Hematopoietic multipotent progenitor cell (in vitro differentiated cells): ENCODE measurements around the gene HBEGF. TPM values are rescaled to one million over a fixed set of nuclear protein-coding genes. Genes with fewer than 3 reads are reported as not detected.

Experiments
- DNase-seq, 3 donors: peaks; one replicate each; pipeline ENCODE4 v3.0.0-alpha.2; 2011 to 2015; ENCODE audit warnings: low read depth in 2 of 3, low spot score in 2 of 3
- total RNA-seq: library from RNA; depleted of rRNA; stranded (reverse); fragments of >200 nt; gene quantifications from one replicate; pipeline ENCODE4 v1.2.3, GENCODE V29; 2012

The HBEGF gene
- total RNA-seq, 1 donor = 3.0 TPM

- no peak for DNase-seq
These were observed 8.1 kb downstream of the HBEGF start for GRCh38 chr5:140338336-140338735.

GRCh38 chr5:140337880-140338279, 8.5 kb downstream of the HBEGF start:
- DNase-seq = no peak

DNA sequence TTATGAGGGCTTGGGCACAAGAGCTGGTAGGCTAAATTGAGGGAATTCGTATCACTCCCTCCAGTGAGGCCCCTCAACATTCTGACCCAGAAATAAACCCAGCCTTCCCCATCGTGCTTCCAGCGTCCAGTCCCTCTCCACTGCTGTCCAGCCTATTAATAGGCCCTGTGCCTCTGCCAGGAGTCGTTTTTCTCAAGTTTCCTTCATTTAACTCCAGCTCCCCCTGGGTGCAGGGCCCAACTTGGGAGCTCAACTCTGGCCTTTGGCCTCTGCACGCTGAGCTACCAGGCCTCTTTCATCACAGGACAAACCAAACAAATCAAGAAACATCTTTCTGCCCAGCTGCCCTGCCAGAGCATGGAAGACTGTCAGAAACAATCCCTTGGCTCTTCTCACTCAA, 10.0 kb downstream of the HBEGF start:
- no peak for DNase-seq

DNA sequence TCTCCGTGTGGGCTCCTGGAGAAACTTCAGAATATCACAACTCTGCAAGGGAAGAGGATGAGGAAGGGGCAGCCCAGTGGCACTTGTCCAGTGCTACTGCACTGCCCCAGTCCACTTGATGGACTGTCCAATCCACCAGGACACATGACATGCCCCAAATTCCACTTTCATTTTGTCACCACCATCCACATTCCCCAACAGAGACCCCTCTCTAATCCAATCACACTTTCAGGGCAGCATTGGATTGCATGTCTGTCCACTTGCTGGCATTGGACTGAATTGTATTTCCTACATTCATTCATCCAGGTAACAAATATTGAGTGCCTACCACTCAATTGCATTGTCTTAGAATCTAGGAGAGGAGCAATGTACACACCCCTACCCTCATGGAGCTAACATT, 14.8 kb downstream of the HBEGF start:
- DNase-seq = no peak

GRCh38 chr5:140329739-140330481, 16.5 kb downstream of the HBEGF start:
- DNase-seq = no peak

DNA sequence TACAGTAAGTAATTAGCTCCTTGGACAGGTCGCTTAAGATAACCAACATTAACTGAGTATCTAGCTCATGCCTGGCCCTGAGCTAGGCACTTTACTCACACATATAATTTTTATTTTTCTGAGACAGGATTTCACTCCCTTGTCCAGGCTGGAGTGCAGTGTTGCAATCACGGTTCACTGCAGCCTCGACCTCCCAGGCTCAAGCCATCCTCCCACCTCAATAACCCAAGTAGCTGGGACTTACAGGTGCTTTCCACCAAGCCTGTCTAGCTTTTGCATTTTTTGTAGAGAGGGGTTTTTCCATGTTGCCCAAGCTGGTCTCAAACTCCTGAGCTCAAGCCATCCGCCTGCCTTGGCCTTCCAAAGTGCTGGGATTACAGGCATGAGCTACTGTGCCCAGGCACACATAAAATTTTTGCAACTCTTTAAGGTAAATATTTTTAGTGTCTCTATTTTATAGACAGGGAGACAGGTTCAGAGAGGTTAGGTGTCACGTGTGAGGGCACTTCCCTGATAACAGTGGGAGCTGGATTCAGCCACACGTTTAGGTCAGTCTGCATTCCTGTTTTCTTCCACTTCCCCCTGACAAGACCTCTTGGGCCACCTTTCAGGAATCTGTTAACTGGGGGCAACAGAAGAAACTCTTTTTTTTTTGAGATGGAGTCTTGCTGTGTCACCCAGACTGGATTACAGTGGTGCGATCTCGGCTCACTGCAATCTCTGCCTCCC, 18.2 kb downstream of the HBEGF start:
- DNase-seq = no peak

DNA sequence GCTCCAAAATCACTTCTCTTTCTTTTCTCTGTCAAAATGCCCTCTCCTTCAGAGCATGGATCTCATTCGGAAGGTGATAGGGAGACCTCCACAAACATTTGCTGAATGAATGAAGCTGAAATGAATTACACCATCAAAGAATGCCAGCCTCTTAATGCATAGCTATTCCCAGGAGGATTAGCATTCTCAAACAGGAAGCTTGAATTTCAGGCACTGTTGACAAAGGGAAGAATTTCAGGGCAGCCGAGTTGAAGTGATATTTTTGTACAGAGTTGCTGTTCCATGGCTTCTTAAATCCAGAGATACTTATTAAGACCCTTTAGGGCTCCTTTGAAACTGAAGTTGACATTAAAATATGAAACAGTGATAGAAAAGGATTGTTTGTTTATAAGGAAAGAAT, 18.8 kb downstream of the HBEGF start:
- no peak for DNase-seq

DNA sequence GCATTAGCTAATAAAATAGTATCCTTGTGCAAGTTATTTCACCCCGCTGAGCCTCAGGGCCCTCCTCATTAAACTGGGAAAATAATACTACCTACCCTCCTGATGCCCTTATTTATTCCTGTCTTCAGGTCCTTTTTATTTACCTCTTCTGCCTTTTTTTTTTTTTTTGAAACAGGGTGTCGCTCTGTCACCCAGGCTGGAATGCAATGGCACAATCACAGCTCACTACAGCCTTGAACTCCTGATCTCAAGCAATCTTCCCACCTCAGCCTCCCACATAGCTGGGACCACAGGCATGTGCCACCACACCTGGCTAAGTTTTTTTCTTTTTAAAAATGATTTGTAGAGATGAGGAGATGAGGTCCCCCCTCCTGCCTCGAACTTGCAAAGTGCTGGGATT, 20.9 kb downstream of the HBEGF start:
- DNase-seq = no peak

GRCh38 chr5:140324617-140325241, 21.7 kb downstream of the HBEGF start:
- no peak for DNase-seq

- DNase-seq = no peak
These were observed 22.3 kb downstream of the HBEGF start for GRCh38 chr5:140324041-140324600.

DNA sequence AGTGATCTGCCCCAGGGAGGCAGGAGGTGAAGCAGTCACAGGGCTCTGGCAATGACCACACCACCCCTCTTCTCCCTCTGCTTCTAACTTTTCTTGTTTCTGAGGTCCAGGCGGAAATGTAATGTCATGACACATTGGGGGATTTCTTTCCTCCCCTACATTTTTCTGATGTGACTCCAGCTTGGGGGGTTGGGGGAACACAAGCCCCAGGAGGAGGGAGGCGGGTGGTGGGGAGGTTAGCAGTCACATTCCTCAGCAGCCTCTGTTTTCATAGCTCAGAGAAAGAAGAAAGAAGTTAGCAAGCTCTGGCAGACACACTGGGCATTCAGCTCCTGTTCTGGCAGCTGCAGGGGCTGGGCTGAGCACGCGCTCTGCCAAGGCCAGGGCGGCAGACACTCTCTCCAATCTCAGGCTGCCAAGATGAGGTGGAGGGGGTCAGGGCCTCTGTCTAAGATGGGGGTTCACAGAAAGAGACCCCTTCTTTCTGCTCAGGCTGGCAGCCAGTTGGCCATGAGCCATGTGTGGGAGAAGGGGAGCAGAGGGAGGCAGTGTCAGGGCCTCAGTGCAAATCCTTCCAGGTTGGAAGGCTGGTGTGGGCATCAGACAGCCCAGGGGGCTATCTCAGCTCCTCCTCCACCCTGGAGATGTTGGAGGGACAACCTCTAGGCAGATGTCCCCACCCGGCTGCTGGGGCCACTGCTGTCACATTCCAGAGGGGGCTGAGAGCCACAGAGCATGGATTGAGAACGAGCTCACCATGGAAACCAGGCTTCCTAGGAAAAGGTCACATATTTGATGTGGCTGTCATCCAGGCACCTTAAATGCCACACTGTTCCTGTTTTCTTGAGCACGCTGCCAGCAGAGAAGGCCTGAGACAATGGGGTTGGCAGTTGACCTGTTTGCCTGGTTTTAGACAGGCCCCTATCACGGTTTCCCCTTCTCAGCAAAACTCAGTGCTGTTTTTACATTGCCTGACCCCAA, 23.4 kb downstream of the HBEGF start:
- no peak for DNase-seq

DNA sequence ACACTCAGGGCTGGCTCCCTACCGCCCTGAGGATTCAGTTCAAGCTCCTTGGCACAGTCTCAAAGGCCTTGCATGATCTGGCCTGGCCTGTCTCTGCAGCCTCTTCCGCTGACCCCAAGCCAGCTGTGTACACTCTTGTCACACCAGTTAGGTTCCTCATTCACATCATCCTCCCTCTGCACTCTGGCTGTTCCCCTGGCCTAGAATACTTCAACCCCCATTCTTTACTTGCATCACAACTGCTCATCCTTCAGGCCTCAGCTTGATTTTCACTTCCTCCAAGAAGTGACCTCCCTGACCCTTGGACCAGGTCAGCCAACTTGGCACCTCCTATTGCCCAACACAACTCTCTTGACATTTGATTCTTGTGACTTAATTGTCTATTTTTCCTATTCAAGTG, 24.6 kb downstream of the HBEGF start:
- DNase-seq = no peak

- no peak for DNase-seq
These were observed 26.6 kb downstream of the HBEGF start for GRCh38 chr5:140319833-140320232.

- no peak for DNase-seq
These were observed 27.6 kb downstream of the HBEGF start for GRCh38 chr5:140318792-140319191.

GRCh38 chr5:140317859-140318258, 28.5 kb downstream of the HBEGF start:
- no peak for DNase-seq

- no peak for DNase-seq
These were observed 33.6 kb downstream of the HBEGF start for GRCh38 chr5:140312791-140313189.

DNA sequence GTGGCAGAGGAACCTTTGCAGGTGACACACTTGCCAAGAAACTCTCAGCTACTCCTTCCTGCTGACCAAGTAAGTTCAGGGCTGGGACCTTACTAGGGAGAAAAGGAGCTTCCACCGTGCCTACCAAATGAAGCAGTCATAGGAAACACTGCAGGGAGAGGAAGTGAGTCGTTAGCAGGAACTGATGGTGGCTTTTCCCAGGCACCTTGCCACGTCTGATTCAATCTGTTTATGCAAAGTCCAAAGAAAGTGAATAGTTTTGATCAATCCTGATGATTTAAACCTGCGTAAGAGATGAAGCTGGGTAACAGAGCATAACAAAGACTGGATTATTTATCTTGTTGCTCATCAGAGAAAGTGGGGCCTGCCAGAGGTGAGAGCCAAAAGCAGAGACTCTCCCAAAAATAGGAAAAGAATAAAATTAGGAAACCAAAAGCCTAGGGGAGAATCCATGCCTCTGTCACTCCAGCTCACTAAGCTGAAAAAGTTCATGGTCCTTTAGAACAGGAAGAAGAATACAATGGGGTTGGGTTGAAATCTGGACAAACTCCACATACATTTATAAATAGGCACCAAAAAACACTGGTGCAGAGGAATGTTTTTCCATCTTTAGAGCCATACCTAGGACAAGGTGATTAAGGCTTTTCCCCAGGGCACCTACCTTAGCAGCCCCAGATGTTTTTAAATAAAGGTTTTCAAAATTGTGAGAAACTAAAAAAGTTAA, 34.2 kb downstream of the HBEGF start:
- peak in 2 of 3 donors; percentile 9 to 17 for DNase-seq

DNA sequence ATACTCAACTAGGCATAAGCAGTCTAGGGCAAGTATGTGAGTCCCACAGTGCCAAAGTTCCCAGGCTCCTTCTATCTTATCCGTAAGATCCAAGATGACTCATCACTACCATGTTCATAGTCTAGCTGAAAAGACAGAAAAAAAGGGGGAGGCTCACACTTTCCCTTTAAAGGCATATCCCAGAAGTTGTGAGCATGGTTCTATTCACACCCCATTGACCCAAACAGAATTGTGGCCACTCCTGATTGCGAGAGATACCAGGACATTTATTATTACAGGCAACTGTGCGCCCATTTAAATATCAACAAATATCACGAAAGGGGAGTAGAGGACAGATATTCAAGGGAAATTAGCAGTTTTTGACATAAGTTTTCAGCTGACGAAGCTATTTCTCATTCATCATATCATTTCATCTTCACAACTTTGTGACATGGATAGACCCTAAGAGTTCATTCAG, 35.4 kb downstream of the HBEGF start:
- no peak for DNase-seq

- no peak for DNase-seq
These were observed 36.0 kb downstream of the HBEGF start for GRCh38 chr5:140310434-140310833.
